Spleen (tissue), 13 donors: ENCODE data around the gene KCNG1. TPM values are rescaled to one million over a fixed set of nuclear protein-coding genes. Genes with fewer than 3 reads are reported as not detected.
A peak's percentile ranks its signal among the peaks of the same experiment; 100 is the strongest.

ENCODE experiments used
- DNase-seq: peaks from one replicate; pipeline ENCODE4 v3.0.0-alpha.2; 2020
- H3K27ac ChIP-seq, 8 donors: fragments of 200-600 bp; sonication (generic) in 7 of 8; 1 replicate in 4 of 8; 2 replicates in 4 of 8; pipeline versions ENCODE4 v1.5.0 to v1.8.0; 2016 to 2021; ENCODE audit warnings: inconsistent platforms in 4 of 8, mild to moderate bottlenecking in 4 of 8, moderate library complexity in 1 of 8
- H3K27me3 ChIP-seq, 7 donors: fragments of 200-600 bp; sonication (generic) in 6 of 7; replicated peaks in 1 of 7; 1 replicate in 4 of 7; 2 replicates in 3 of 7; pipeline versions ENCODE4 v1.5.0 to v1.8.0; 2016 to 2021; ENCODE audit warnings: inconsistent platforms in 3 of 7, mild to moderate bottlenecking in 1 of 7
- H3K36me3 ChIP-seq, 6 donors: fragments of 200-600 bp; sonication (generic) in 5 of 6; 1 replicate in 4 of 6; 2 replicates in 2 of 6; pipeline versions ENCODE4 v1.5.0 to v1.8.0; 2016 to 2021; ENCODE audit warnings: inconsistent platforms in 2 of 6
- H3K4me1 ChIP-seq, 6 donors: fragments of 200-600 bp; sonication (generic) in 5 of 6; 1 replicate in 3 of 6; 2 replicates in 3 of 6; pipeline versions ENCODE4 v1.5.0 to v1.8.0; 2016 to 2021; ENCODE audit warnings: inconsistent platforms in 3 of 6
- H3K4me3 ChIP-seq, 8 donors: fragments of 200-600 bp; sonication (generic) in 7 of 8; 1 replicate in 4 of 8; 2 replicates in 4 of 8; pipeline versions ENCODE4 v1.5.0 to v1.8.0; 2016 to 2021; ENCODE audit warnings: inconsistent platforms in 4 of 8, mild to moderate bottlenecking in 4 of 8, moderate library complexity in 2 of 8
- H3K9me3 ChIP-seq, 8 donors: fragments of 200-600 bp; sonication (generic) in 7 of 8; 1 replicate in 4 of 8; 2 replicates in 4 of 8; pipeline versions ENCODE4 v1.5.0 to v1.8.0; 2016 to 2021; ENCODE audit warnings: inconsistent platforms in 4 of 8
- CTCF ChIP-seq, 11 experiments: fragments of 200-600 bp in 7 of 11; fragments of 450-650 bp in 4 of 11; sonication (generic) in 4 of 11; IDR thresholded peaks in 8 of 11; conservative IDR thresholded peaks in 3 of 11; 1 replicate in 7 of 11; 2 replicates in 4 of 11; pipeline versions ENCODE4 v1.4.0 to v1.8.0; 2016 to 2021; ENCODE audit warnings: antibody characterized with exemption in 11 of 11, inconsistent platforms in 4 of 11, mild to moderate bottlenecking in 1 of 11
- POLR2A ChIP-seq, 3 donors: fragments of 450-650 bp; IDR thresholded peaks; one replicate each; pipeline ENCODE4 v1.5.1; 2017; ENCODE audit warnings: antibody characterized with exemption in 3 of 3, mild to moderate bottlenecking in 1 of 3
- POLR2AphosphoS5 ChIP-seq, 3 donors: sonication (generic); formaldehyde crosslinking; IDR thresholded peaks; one replicate each; pipeline ENCODE4 v1.5.1; 2017; ENCODE audit warnings: antibody characterized with exemption in 3 of 3
- WGBS, 5 donors: extraction: QIAGEN DNeasy Blood & Tissue Kit in 3 of 5; methylation state at CpG; one replicate each; pipeline versions ENCODE4 v1.1.5 to v1.1.7; 2013 to 2018; 5-methylcytosine and 5-hydroxymethylcytosine counted together
- intact Hi-C: fragments of 100-400 bp; cut with DNase I; formaldehyde crosslinking; loops from one replicate; pipeline ENCODE4 v1.15.0; 2023; ENCODE audit warnings: low total_unique reads
- long read RNA-seq, 2 donors: transcript quantifications; one replicate each; lab custom pipeline, GENCODE V29; 2026
- polyA plus RNA-seq, 3 donors: library from polyadenylated mRNA; stranded (reverse); fragments of 200-250 nt; gene quantifications; one replicate each; pipeline ENCODE4 v1.2.1, GENCODE V29; 2013
- total RNA-seq, 7 donors: library from RNA; depleted of rRNA in 3 of 7; stranded (reverse); fragments of >200 nt in 3 of 7; fragmentation: NEBNext Ultra II Directional in 4 of 7; extraction: Animal tissue kit (Norgen Biotek cat#: 25700) in 4 of 7; gene quantifications; one replicate each; pipeline versions ENCODE4 v1.1.0 to v1.2.1, GENCODE V29; 2016 to 2021
- donor health status: healthy with polysubstance abuse.
- donor health status: DM: no; HTN: no; CAD: no; lungs with moderate emphysema.
- donor health status: DM: no; HTN: no; CAD: no.
- donor health status: Bipolar disorder and iron deficiency.
- donor health status: healthy.
- donor health status: DM: no; HTN: no; CAD: no.
- donor health status: DM: yes; HTN: yes; CAD: no.

Gene KCNG1
- total RNA-seq (1 to 10 TPM; 1.6 to 5.0 (median 3.5) TPM), polyA plus RNA-seq (1 to 10 TPM in 2 of 3 donors, under 1 TPM in 1; 0.35 to 3.0 (median 1.9) TPM)
- long read RNA-seq, donor 1, partial matches to known transcripts, result 0 of 1 reads
- long read RNA-seq, donor 1, other reads (novel, unspliced or antisense), result 0 of 1 reads
- long read RNA-seq, donor 2, result 0 reads

- intact Hi-C loops, result no loop called here
- DNase-seq, result peak; percentile 85
- 1 to 3% (median 2%) methylated on average over 23 to 108 of the region's 108 CpGs for WGBS, 5 donors
- no peaks in the 10 kb centered on the region for H3K9me3 ChIP-seq
- peak within 1 kb of the TSS; percentile 44 to 72 (median 54) for H3K4me3 ChIP-seq
- peak within 1 kb of the TSS in 2 of 8 donors; percentile 40 to 58 for H3K27ac ChIP-seq
- TF ChIP-seq POLR2A (IDR thresholded peaks at IDR 0.05) (no peak), CTCF (IDR thresholded peaks at IDR 0.05 in 8 of 11, conservative IDR thresholded peaks at IDR 0.05 in 3 of 11) (peak in 1 of 11 experiments; percentile 13), POLR2AphosphoS5 (IDR thresholded peaks at IDR 0.05) (peak; percentile 27 to 80 (median 77))
- H3K27me3 ChIP-seq, result peaks cover 4 to 91% (median 40%) of the 10 kb centered on the region in 7 donors
- H3K36me3 ChIP-seq, result no peaks in the 10 kb centered on the region
- peaks cover 6 to 34% (median 16%) of the 10 kb centered on the region in 6 donors for H3K4me1 ChIP-seq
Observed at GRCh38 chr20:51022803-51023616, at the start of gene KCNG1. Gene KCNG1 (minus strand): TSS chr20:51023107. CDS start chr20:51010338, 12,769 bp downstream.

- WGBS, 5 donors, result 79 to 85% (median 81%) methylated on average over 4 of the region's 4 CpGs
- Histone ChIP-seq H3K27me3 (peaks cover 0 to 93% (median 22%) of the 10 kb centered on the region in 7 donors), H3K9me3 (peaks cover 0 to 9% (median 5%) of the 10 kb centered on the region in 8 donors), H3K4me3 (no peak overlapping the region), H3K27ac (no peak overlapping the region), H3K4me1 (no peaks in the 10 kb centered on the region), H3K36me3 (no peaks in the 10 kb centered on the region)
- no peak for TF ChIP-seq POLR2AphosphoS5 (IDR thresholded peaks at IDR 0.05)
- TF ChIP-seq POLR2A (IDR thresholded peaks at IDR 0.05), result no peak
- no peak for TF ChIP-seq CTCF (IDR thresholded peaks at IDR 0.05 in 8 of 11, conservative IDR thresholded peaks at IDR 0.05 in 3 of 11)
- intact Hi-C loops, result no loop called here
- no peak for DNase-seq
Observed at GRCh38 chr20:51070621-51071020, 47.7 kb upstream of the KCNG1 start.

- Histone ChIP-seq H3K27me3 (peaks cover 0 to 74% (median 22%) of the 10 kb centered on the region in 7 donors), H3K27ac (no peak overlapping the region), H3K4me3 (no peak overlapping the region), H3K36me3 (no peaks in the 10 kb centered on the region), H3K4me1 (no peaks in the 10 kb centered on the region), H3K9me3 (peaks cover 0 to 4% (median 0%) of the 10 kb centered on the region in 8 donors)
- WGBS, 5 donors, result 18 to 28% (median 23%) methylated on average over 5 of the region's 5 CpGs
- intact Hi-C loops, result no loop called here
- no peak for DNase-seq
- TF ChIP-seq POLR2AphosphoS5 (IDR thresholded peaks at IDR 0.05) (no peak), CTCF (IDR thresholded peaks at IDR 0.05 in 8 of 11, conservative IDR thresholded peaks at IDR 0.05 in 3 of 11) (no peak), POLR2A (IDR thresholded peaks at IDR 0.05) (no peak)
Observed at GRCh38 chr20:51067792-51068191, 44.9 kb upstream of the KCNG1 start.

GRCh38 chr20:51065615-51066014 is 42.7 kb upstream of the KCNG1 start:
- H3K4me1 ChIP-seq, result no peaks in the 10 kb centered on the region
- peaks cover 0 to 53% (median 16%) of the 10 kb centered on the region in 7 donors for H3K27me3 ChIP-seq
- no peak overlapping the region for H3K27ac ChIP-seq
- no peak overlapping the region for H3K4me3 ChIP-seq
- H3K36me3 ChIP-seq, result no peaks in the 10 kb centered on the region
- H3K9me3 ChIP-seq, result peaks cover 0 to 4% (median 0%) of the 10 kb centered on the region in 8 donors
- intact Hi-C loops, result no loop called here
- no peak for TF ChIP-seq CTCF (IDR thresholded peaks at IDR 0.05 in 8 of 11, conservative IDR thresholded peaks at IDR 0.05 in 3 of 11)
- no peak for DNase-seq
- 71 to 83% (median 80%) methylated on average over 4 of the region's 4 CpGs for WGBS, 5 donors
